GM12874 (cell line): ENCODE data around the gene LHFPL2.

Experiments
- CTCF ChIP-seq: IDR thresholded peaks from 2 replicates; pipeline ENCODE4 v1.5.1; 2011; ENCODE audit warnings: low read depth, mild to moderate bottlenecking, control low read depth, low read length, moderate library complexity; ENCODE audit not compliant: insufficient read depth

LHFPL2 gene

GRCh38 chr5:78549043-78549442 is 99.5 kb downstream of the LHFPL2 start:
- TF ChIP-seq CTCF, result no peak

DNA sequence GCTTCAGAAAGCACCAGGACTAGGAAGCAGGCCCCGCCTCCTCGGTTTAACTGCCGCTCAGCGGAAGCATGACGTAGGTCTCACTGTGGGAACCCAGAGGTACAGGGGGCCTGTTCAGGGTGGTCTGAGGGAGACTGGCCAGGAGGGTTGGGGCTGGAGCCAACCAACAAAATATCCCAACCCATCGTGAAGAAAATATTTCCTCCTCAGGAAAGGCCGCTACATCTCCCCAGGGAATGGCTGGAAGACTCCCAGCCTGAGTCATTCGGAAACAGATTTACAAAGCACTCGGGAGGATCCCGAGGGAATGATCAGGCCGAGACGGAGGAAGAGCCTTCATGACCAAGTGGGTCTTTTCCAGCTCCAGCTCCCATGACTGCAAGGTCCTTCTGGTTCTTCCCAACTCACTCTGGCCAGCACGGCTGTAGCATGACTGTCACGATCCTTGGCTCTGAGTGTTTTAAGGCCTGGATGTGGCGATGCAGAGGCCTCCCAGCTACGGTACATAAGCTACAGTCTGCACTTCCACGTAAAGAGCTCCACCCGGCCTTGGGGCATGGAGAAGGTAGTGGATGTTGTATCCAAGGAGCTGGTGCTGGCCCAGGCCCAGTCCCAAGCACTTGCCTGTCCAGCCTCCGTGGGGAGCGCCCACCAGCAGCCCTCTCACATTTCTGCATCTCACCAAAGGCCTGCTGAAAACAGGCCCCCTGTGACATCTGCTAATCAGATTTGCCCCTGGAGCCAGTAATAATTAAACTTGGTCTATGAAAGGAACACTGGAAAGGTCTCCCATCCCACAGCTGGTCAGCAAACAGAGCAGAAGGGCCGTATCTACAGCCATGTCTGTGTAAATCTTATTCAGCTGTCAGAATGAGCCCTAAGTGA is 100.6 kb downstream of the LHFPL2 start:
- TF ChIP-seq CTCF, result no peak

DNA sequence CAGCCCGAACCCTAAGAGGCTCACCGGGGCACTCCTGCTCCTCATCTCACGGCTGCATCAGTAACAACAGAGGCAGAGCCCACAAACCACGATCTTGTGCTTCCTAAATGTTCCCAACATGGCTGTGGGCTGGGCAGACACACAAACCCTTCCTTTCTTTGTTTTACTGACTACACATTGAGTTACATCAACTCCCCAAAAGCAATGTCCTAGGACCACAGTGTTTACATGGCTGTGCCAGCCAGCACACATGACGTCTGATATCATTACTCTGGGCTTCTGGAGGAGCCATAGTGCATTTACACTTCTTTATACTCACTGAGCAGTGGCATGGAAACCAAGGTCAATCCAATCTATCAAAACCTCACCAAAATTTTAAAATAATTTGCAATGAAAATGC is 101.4 kb downstream of the LHFPL2 start:
- no peak for TF ChIP-seq CTCF

DNA sequence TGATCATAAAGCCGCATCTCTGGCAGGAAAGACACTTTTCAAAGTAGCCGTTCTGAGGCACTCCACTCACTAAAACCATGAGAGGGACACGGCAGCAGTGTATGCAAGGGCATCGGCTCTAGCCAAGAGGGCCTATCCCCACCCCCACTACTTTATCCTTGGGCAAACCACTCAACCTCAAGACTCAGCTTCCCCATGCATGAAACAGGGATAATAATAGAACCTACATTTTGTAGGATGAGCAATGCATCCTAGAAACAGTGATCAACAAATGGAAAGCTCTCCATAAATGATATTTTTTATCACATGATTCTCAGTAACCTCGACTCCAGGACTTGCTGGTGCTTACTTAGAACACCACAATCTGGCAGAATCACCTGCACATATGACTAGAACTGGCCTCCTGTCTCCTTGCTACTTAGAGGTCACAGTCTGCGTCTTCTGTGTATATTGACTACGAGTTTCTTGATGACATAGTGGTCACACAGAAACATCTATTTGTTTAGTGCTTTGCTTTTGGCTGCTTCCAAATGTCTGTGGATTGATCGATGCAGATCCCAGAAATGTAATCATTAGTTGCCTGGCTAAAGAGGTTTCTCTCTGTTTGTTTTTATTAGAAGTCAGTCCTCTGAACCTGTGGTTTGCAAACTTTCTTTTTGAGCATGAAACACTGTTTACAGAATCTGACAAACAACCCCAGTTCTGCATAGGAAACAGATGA is 102.1 kb downstream of the LHFPL2 start:
- no peak for TF ChIP-seq CTCF

DNA sequence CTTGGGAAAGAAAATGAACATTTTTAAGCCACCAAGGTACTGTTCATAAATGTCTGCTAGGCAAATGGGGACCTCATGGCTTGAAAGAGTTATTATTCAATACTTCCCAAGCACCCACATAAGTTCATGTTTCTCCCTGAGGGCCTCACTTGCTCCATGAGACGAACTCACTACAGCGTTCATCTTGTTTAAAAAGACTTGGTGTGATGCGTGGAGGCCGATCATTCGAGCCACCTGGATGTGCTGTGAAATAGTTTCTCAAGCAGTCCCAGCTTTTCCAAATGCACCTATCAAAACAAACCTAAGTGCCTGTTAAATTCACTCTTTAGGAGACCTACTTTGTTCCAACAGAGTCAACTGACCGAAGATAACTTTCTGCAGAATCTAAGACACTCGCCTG is 103.2 kb downstream of the LHFPL2 start:
- no peak for TF ChIP-seq CTCF

DNA sequence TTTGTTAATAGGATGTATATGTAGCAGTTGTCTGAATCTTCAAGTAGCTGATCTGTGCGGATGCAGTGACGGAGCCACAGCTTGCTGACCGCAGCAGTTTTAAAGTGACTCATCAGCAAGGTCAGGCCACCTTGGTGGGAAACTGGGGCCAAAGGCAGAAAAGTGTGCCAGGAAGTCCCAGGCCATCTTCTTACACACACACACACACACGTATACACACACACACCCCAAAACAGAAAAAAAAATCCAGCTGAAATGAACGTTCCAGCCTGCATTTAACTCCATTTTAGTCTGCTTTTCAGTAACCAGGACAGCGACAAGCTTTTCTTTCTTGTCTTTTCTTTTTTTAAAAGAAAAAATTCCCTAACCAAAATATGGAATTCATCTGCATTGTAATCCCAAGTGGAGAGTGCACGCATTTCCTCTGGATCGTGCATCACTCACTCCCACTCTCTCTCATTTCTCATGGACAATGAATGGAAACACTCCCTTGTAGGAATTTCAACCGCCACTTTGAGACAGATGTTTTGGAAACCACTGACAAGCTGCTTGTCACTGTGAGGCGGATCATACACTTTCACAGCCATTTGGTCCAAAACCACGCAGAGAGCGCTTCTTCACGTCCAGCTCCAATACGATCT is 103.9 kb downstream of the LHFPL2 start:
- no peak for TF ChIP-seq CTCF

GRCh38 chr5:78543916-78544315 is 104.7 kb downstream of the LHFPL2 start:
- TF ChIP-seq CTCF, result no peak
